ENCODE data around the gene PCGF1.

PCGF1 gene

GRCh38 chr2:74513605-74514367, 6.3 kb upstream of the PCGF1 start:
- H3K27ac ChIP-seq: no peak overlapping the region
- TF ChIP-seq ZFX (IDR thresholded peaks at IDR 0.05) (no peak), CTCF (conservative IDR thresholded peaks at IDR 0.05) (no peak)

DNA sequence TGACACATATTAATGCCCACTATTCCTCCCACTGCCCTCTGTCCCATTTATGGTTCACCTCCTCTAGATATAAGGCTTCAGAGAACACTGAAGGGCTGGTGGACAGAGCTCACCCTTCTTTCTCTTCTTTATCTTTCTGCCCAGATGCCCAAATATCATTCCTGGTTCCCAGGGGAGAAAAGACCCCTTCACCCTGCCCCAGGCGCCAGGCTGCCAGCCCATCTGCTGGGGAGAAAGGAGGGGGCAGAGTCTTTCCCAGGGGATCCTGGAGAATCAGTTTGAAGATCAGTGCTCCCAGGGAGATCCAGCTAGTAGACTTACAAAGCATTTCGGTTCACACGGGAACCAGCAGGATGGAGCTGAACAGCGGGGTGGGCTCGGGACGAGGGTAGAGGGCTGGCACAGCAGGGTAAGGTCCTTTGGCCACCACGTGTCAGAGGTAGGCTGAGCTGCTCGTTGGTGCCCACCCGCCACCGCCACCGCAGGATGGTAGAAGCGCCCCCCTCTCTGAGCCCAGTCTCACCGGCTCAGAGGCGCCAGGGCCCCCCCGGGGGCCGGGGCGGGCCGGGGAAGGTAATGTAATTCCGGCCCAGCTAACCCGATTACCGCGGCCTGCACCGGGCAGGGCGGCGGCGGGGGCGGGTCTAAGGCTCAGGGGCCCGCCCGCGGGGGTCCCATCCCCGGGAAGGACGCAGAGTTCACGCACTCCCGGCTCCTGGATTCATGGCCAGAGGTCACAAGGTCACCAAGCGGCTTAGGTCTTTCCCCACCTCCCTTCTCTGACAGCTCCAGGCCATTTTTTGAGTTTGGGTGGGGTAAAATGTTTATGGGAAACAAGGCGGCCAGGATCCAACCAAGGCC, 5.5 kb upstream of the PCGF1 start:
- H3K27ac ChIP-seq: no peak overlapping the region
- TF ChIP-seq ZFX (IDR thresholded peaks at IDR 0.05): no peak
- no peak for TF ChIP-seq CTCF (conservative IDR thresholded peaks at IDR 0.05)

DNA sequence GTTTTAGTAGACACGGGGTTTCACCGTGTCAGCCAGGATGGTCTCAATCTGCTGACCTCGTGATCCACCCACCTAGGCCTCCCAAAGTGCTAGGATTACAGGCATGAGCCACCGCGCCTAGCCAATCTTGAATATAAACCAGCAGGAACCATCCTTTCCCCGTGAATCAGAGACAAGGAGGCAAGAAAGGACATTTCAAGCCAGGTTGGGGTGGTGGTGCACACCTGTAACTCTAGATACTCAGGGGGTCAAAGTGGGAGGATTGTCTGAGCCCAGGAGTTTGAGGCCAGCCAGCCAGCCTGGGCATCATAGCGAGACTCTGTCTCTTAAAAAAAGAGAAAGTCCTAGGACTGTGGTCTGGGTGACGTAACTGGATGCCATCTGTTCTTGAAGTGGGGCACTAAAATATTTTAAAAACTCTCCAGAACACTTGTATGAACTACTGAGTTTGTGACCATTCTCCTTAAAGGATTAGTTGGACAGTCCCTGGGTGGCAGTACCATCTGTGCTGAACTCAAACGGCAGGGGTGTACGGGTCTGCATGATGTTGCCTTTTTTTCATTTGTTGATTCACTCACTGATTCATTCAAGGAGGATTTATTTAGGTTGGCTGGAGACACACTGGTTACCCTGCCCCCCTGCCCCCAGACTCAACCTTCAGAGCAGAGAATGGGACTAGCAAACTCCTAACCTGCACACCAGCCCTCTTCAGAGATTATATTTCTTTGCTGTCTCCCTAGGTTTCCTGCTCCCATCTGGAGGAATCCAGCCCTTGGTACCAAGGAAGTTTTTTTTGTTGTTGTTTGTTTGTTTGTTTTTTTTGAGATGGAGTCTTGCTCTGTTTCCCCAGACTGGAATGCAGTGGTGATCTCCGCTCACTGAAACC, 3.9 kb upstream of the PCGF1 start:
- TF ChIP-seq ZFX (IDR thresholded peaks at IDR 0.05): no peak
- TF ChIP-seq CTCF (conservative IDR thresholded peaks at IDR 0.05): no peak
- no peak overlapping the region for H3K27ac ChIP-seq

DNA sequence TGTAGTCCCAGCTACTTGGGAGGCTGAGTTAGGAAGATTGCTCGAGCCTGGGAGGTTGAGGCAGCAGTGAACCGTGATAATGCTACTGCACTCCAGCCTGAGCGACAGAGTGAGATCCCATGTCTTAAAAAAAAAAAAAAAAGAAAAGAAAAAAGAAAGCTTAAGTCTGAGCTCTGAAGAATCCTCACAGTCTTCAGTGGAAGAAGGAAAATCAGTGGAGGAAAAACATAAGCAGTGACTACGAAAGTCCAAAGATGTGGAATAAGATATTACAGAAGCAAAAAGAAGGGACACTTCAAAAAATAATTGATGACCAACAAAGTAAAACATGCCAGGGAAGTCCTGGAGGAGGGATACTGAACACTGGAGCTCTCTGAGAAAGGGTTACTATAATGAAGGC, 2.8 kb upstream of the PCGF1 start:
- H3K27ac ChIP-seq: no peak overlapping the region
- TF ChIP-seq CTCF (conservative IDR thresholded peaks at IDR 0.05) (no peak), ZFX (IDR thresholded peaks at IDR 0.05) (no peak)

DNA sequence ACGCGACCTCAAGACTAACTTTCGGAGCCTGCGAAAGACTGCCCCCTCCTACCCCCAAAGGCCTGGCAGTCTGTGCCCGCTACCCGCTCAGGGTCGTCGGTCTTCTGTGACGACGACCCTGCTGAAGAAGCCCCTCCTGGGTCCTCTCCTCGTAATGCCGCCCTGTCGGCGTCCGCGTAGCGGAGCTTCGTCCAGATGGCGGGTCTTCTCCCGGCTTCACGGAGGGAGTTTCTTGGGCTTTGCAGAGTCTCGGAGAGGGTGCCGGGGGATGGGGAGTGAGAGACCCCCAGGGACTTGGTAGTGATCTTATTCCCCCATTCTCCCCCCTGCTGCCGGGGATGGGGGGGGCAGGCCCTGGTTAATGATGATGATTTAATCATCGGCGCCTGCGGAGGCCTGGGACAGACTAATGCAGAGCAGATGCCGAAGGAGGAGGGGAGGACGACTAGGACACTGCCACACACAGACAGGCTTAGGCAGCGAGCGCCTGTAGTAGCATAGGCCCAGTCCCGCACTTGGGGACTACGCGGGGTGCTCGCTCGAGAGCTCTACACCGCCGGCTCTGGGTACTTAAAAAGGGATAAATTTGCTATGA, 528 bp upstream of the PCGF1 start:
- TF ChIP-seq CTCF (conservative IDR thresholded peaks at IDR 0.05) (no peak), ZFX (IDR thresholded peaks at IDR 0.05) (0 out of 2 replicates have a peak, but pooled peaks have one; percentile 14)
- peak overlapping the region; percentile 97 for H3K27ac ChIP-seq

DNA sequence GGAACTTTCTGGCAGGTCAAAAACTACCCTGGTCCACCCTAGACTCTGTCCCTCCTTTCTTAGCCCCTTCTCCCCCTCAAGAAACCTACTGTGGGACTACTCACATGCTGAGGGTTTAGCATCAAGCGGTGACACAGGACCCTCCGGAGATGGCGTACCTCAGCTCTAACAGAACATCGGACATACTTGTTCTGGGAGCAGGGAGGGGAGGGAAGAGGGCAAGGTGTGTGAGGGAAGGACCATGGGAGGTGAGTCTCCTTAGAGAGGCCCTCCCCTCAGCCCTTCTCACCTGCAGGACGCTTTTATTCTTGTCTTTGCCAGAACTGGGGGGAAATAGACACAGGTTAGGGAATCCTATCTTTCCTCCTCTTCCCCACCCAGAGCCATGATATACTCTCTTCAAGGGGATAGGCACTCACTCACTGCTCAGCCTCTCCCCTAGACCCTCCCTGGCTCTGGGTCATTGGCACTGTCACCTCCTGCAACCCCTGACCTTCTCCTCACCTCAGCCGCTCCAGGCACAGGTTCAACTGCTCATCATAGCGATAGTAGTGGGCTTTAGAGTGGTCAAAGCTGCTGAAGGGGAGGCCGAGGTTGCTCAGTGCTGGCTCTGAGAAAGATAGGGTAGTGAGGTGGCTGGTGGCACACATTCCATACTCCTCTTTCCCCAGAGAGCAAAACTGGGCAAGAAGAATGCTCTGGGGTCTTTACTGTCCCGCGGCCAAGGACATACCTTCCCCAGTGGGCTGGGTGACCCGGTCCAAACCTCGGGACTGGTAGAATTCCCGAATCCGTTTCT, 1.8 kb downstream of the PCGF1 start:
- TF ChIP-seq ZFX (IDR thresholded peaks at IDR 0.05) (no peak), CTCF (conservative IDR thresholded peaks at IDR 0.05) (no peak)
- no peak overlapping the region; the same call in 1 of the 2 replicates for H3K27ac ChIP-seq

Measured in C4-2B (cell line).